ENCODE data around the gene SCYL1. TPM values are rescaled to one million over a fixed set of nuclear protein-coding genes. Genes with fewer than 3 reads are reported as not detected.

SCYL1 gene
- total RNA-seq, 1 experiment from 2014 or later = 104 TPM

DNA sequence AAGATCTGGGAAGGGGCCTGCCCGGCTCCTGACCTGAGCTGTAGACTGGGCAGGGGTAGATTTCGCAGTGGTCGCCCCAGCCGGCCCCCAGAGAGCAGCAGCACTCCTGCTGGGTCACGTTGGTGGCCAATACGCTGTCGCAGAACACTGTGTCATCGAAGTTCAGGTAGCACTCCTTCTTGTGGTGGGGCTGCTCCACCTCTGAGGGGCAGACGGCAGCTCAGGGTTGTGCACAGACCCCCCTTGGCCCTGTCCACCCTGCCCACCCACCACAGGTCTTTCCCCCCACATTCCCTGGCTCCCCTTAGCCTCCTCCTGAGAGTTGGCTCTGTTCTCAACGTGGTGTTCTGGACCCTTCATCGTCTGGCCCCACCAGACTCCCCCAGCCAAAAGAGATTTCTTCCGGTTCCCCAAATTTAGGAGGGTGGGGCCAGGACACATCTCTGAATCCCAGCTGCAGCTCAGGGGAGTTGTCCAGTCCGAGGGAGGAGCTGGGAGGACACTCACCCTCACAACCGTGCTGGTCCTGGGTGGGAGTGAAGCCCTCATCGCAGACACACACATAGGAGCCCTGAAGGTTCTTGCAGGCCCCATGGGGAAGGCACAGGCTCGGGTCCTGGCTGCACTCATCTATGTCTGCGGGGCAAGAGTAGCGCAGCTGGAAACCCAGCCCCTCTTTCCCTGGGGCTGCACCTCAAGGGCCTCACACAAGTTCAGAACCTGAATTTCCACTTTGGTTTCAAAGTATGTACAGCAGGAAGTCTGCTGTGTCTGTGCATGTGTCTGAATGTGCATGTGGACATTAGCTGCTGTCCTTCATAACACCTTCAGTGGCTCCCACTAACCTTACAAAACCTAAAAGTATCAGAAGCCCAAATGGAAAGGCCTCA, 16.5 kb downstream of the SCYL1 start:
- TF ChIP-seq YY1 (IDR thresholded peaks at IDR 0.05; ENCODE audit: extremely low read depth, insufficient replicate concordance, low read depth, low read length) (no peak), SRF (IDR thresholded peaks at IDR 0.05; ENCODE audit: low read depth) (no peak), JUND (IDR thresholded peaks at IDR 0.05) (no peak), SIN3A (IDR thresholded peaks at IDR 0.05; ENCODE audit: low read depth) (no peak)
- TF ChIP-seq, protein P1, sequence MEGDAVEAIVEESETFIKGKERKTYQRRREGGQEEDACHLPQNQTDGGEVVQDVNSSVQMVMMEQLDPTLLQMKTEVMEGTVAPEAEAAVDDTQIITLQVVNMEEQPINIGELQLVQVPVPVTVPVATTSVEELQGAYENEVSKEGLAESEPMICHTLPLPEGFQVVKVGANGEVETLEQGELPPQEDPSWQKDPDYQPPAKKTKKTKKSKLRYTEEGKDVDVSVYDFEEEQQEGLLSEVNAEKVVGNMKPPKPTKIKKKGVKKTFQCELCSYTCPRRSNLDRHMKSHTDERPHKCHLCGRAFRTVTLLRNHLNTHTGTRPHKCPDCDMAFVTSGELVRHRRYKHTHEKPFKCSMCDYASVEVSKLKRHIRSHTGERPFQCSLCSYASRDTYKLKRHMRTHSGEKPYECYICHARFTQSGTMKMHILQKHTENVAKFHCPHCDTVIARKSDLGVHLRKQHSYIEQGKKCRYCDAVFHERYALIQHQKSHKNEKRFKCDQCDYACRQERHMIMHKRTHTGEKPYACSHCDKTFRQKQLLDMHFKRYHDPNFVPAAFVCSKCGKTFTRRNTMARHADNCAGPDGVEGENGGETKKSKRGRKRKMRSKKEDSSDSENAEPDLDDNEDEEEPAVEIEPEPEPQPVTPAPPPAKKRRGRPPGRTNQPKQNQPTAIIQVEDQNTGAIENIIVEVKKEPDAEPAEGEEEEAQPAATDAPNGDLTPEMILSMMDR (IDR thresholded peaks at IDR 0.05 in 2 of 3, conservative IDR thresholded peaks at IDR 0.05 in 1 of 3; ENCODE audit: borderline replicate concordance in 1 of 3, insufficient read depth in 1 of 3, low read depth in 2 of 3, low read length in 2 of 3) = 0 out of 6 replicates have a peak, but pooled peaks of 1 of the 3 experiments have one; percentile 3
- TF ChIP-seq, protein P2, sequence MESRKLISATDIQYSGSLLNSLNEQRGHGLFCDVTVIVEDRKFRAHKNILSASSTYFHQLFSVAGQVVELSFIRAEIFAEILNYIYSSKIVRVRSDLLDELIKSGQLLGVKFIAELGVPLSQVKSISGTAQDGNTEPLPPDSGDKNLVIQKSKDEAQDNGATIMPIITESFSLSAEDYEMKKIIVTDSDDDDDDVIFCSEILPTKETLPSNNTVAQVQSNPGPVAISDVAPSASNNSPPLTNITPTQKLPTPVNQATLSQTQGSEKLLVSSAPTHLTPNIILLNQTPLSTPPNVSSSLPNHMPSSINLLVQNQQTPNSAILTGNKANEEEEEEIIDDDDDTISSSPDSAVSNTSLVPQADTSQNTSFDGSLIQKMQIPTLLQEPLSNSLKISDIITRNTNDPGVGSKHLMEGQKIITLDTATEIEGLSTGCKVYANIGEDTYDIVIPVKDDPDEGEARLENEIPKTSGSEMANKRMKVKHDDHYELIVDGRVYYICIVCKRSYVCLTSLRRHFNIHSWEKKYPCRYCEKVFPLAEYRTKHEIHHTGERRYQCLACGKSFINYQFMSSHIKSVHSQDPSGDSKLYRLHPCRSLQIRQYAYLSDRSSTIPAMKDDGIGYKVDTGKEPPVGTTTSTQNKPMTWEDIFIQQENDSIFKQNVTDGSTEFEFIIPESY (IDR thresholded peaks at IDR 0.05; ENCODE audit: extremely low read depth, insufficient replicate concordance, low read length) = no peak
- TF ChIP-seq, protein P3, sequence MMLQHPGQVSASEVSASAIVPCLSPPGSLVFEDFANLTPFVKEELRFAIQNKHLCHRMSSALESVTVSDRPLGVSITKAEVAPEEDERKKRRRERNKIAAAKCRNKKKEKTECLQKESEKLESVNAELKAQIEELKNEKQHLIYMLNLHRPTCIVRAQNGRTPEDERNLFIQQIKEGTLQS (IDR thresholded peaks at IDR 0.05) = no peak
- ChIA-PET CTCF (interaction anchor here (0.7 to 4.6 kb wide), 9 partner anchors 11 to 125 kb away, joined by 3 to 89 read pairs (median 14); partner anchors contain the start of genes FAM89B, KCNK7, PCNX3 and ZNRD2), POLR2A (interaction anchor here (0.9 to 2.8 kb wide), 15 partner anchors 10 to 74 kb away, joined by 3 to 16 read pairs (median 4); partner anchors contain the start of genes EHBP1L1, FAM89B, MALAT1 and PCNX3), RAD21 (ENCODE audit: low non-redundant PET in 1 of 2, low total read pairs in 2 of 2, uncharacterized antibody in 2 of 2, unreplicated experiment in 2 of 2) (interaction anchor here (1.0 to 3.3 kb wide), 6 partner anchors 16 to 53 kb away, joined by 3 to 32 read pairs (median 6); partner anchors contain the start of genes FAM89B (in 1 of the 2), SCYL1 (in 1 of the 2) and ZNRD2 (in 1 of the 2))
- peak overlapping the region; percentile 94 for H3K4me2 ChIP-seq (ENCODE audit: low read length)
- intact Hi-C loops (cut with micrococcal nuclease) = no loop called here
- no peak for ATAC-seq
- H3K79me2 ChIP-seq (ENCODE audit: insufficient read depth, low read length) = peaks cover 24% of the 10 kb centered on the region
- no peaks in the 10 kb centered on the region for H4K20me1 ChIP-seq (ENCODE audit: insufficient read depth)
- DNase-seq (ENCODE audit: low read depth, low spot score) = no peak
- H3K9me2 ChIP-seq (ENCODE audit: insufficient read depth) = no peaks in the 10 kb centered on the region
- H3K27me3 ChIP-seq (ENCODE audit: insufficient read depth, low read length) = no peaks in the 10 kb centered on the region
- peaks cover 15 to 45% of the 10 kb centered on the region in 2 experiments; a peak in 3 of 4 replicates for H3K4me1 ChIP-seq (ENCODE audit: control insufficient read depth in 1 of 2, insufficient read depth in 2 of 2, low read length in 2 of 2)
- peaks cover 0 to 9% of the 10 kb centered on the region in 2 experiments; a peak in 2 of 4 replicates for H3K36me3 ChIP-seq (ENCODE audit: control insufficient read depth in 1 of 2, insufficient read depth in 2 of 2, low read length in 2 of 2)
- H3K27ac ChIP-seq (ENCODE audit: low read depth, low read length) = peak overlapping the region; percentile 100
- no peak overlapping the region for H2AFZ ChIP-seq (ENCODE audit: low read depth, low read length, poor library complexity, severe bottlenecking)
- H3K4me3 ChIP-seq (replicated peaks in 1 of 2; ENCODE audit: low read depth in 1 of 2, low read length in 2 of 2) = peak overlapping the region; percentile 68 to 85
- TSS peak; percentile 47 for BruUV-seq (replicated peaks)
- no peaks in the 10 kb centered on the region for H3K9me3 ChIP-seq (ENCODE audit: control insufficient read depth in 1 of 2, insufficient read depth in 1 of 2, low read depth in 1 of 2, low read length in 2 of 2)
- H3K9ac ChIP-seq (ENCODE audit: low read length) = peak overlapping the region; percentile 82
